H1 (cell line): ENCODE results near the gene ESCO1. TPM values are rescaled to one million over a fixed set of nuclear protein-coding genes. Genes with fewer than 3 reads are reported as not detected.

Experiments used
- CTCF ChIA-PET: fragments of 300-600 bp; sonication (Branson Sonifier 250); formaldehyde crosslinking; loops from one replicate; lab custom pipeline; 2021; ENCODE audit not compliant: partially characterized antibody; lab: Charles Lee
- POLR2A ChIA-PET: fragments of 300-600 bp; sonication (Branson Sonifier 250); formaldehyde crosslinking; loops from one replicate; lab custom pipeline; 2021; ENCODE audit warnings: inconsistent platforms; ENCODE audit not compliant: partially characterized antibody; lab: Charles Lee
- DNase-seq, 2 experiments: peaks; one replicate each; pipeline versions ENCODE4 v3.0.0 to v3.0.0-alpha.2; 2010 to 2022; ENCODE audit warnings: low spot score in 2 of 2, low read depth in 1 of 2, mixed read lengths in 1 of 2
- FAIRE-seq: peaks from 2 replicates; lab custom pipeline; 2011; peaks lifted over from hg19 to GRCh38; lab: Jason Lieb, UNC
- H2AFZ ChIP-seq: 2 replicates; pipeline ENCODE4 v1.8.1; 2012; ENCODE audit warnings: low read length, inconsistent platforms
- H2AK5ac ChIP-seq: 2 replicates; pipeline ENCODE4 v1.6.1; 2013; ENCODE audit warnings: low read depth, low read length
- H2BK120ac ChIP-seq: replicated peaks from 2 replicates; pipeline ENCODE3; 2013; ENCODE audit warnings: low read depth, low read length, inconsistent platforms
- H2BK12ac ChIP-seq: 2 replicates; pipeline ENCODE4 v1.6.1; 2013; ENCODE audit warnings: low read depth, low read length
- H2BK15ac ChIP-seq: 2 replicates; pipeline ENCODE4 v1.6.1; 2013; ENCODE audit warnings: low read length
- H2BK20ac ChIP-seq: 2 replicates; pipeline ENCODE4 v1.6.1; 2013; ENCODE audit warnings: low read length
- H2BK5ac ChIP-seq: 2 replicates; pipeline ENCODE4 v1.6.1; 2013; ENCODE audit warnings: low read depth, low read length
- H3K14ac ChIP-seq: 2 replicates; pipeline ENCODE4 v1.6.1; 2013; ENCODE audit warnings: inconsistent platforms; ENCODE audit not compliant: insufficient read length
- H3K18ac ChIP-seq: 2 replicates; pipeline ENCODE4 v1.6.1; 2013; ENCODE audit warnings: low read length; ENCODE audit errors: extremely low read depth
- H3K23ac ChIP-seq: 2 replicates; pipeline ENCODE4 v1.6.1; 2013; ENCODE audit warnings: inconsistent platforms; ENCODE audit not compliant: insufficient read length
- H3K23me2 ChIP-seq: 2 replicates; pipeline ENCODE4 v1.6.1; 2013; ENCODE audit warnings: low read depth, low read length
- H3K27ac ChIP-seq: 2 replicates; pipeline ENCODE4 v1.6.1; 2011; ENCODE audit warnings: low read depth, low read length, inconsistent platforms
- H3K27me3 ChIP-seq, 4 experiments: replicated peaks in 1 of 4; 1 replicate in 1 of 4; 2 replicates in 3 of 4; pipeline versions ENCODE4 v1.6.1 to v1.8.1; 2011 to 2013; ENCODE audit warnings: low read length in 3 of 4, mild to moderate bottlenecking in 3 of 4, inconsistent platforms in 2 of 4, mixed read lengths in 2 of 4, moderate library complexity in 1 of 4; ENCODE audit not compliant: control insufficient read depth in 3 of 4, insufficient read depth in 3 of 4; ENCODE audit errors: extremely low read depth in 1 of 4
- H3K36me3 ChIP-seq, 4 experiments: 2 replicates each; pipeline versions ENCODE4 v1.6.1 to v1.8.1; 2011 to 2013; ENCODE audit warnings: mild to moderate bottlenecking in 4 of 4, low read length in 3 of 4, moderate library complexity in 2 of 4, control low read depth in 1 of 4, inconsistent platforms in 1 of 4; ENCODE audit not compliant: insufficient read depth in 4 of 4, control insufficient read depth in 2 of 4
- H3K4ac ChIP-seq: replicated peaks from 2 replicates; pipeline ENCODE3; 2013; ENCODE audit warnings: low read length, low read depth, mixed read lengths, inconsistent platforms; ENCODE audit not compliant: insufficient read length
- H3K4me1 ChIP-seq, 4 experiments: replicated peaks in 1 of 4; 1 replicate in 1 of 4; 2 replicates in 3 of 4; pipeline versions ENCODE4 v1.6.1 to v1.8.1; 2011 to 2013; ENCODE audit warnings: low read length in 3 of 4, inconsistent platforms in 2 of 4, mixed read lengths in 1 of 4; ENCODE audit not compliant: insufficient read depth in 4 of 4, control insufficient read depth in 3 of 4
- H3K4me2 ChIP-seq, 2 experiments: 2 replicates each; pipeline versions ENCODE4 v1.6.1 to v1.8.1; 2011 to 2013; ENCODE audit warnings: low read depth in 2 of 2, low read length in 2 of 2, control low read depth in 1 of 2, inconsistent platforms in 1 of 2, mild to moderate bottlenecking in 1 of 2; ENCODE audit not compliant: insufficient read depth in 1 of 2
- H3K4me3 ChIP-seq, 4 experiments: fragments of 200-600, 300-600 bp in 1 of 4; sonication (generic), shearing (Covaris generic), sonication (Bioruptor Twin) in 1 of 4; 2 replicates each; pipeline versions ENCODE4 v1.5.1 to v1.8.1; 2011 to 2016; ENCODE audit warnings: low read length in 4 of 4, low read depth in 3 of 4, control low read depth in 2 of 4, inconsistent platforms in 2 of 4, mild to moderate bottlenecking in 2 of 4, mixed read lengths in 1 of 4, moderate library complexity in 1 of 4; ENCODE audit not compliant: insufficient read depth in 2 of 4; ENCODE audit errors: extremely low read depth in 1 of 4
- H3K56ac ChIP-seq: replicated peaks from 2 replicates; pipeline ENCODE3; 2013; ENCODE audit warnings: low read depth, mild to moderate bottlenecking, mixed read lengths, low read length, inconsistent platforms; ENCODE audit not compliant: insufficient read length
- H3K79me1 ChIP-seq: 2 replicates; pipeline ENCODE4 v1.6.1; 2013; ENCODE audit warnings: low read depth, low read length, control low read depth
- H3K79me2 ChIP-seq, 2 experiments: 2 replicates each; pipeline versions ENCODE4 v1.6.1 to v1.8.1; 2012 to 2013; ENCODE audit warnings: low read length in 2 of 2, mild to moderate bottlenecking in 2 of 2, inconsistent platforms in 1 of 2; ENCODE audit not compliant: insufficient read depth in 2 of 2, control insufficient read depth in 1 of 2
- H3K9ac ChIP-seq, 4 experiments: replicated peaks in 1 of 4; 1 replicate in 1 of 4; 2 replicates in 3 of 4; pipeline versions ENCODE4 v1.6.1 to v1.8.1; 2011 to 2013; ENCODE audit warnings: low read depth in 3 of 4, low read length in 3 of 4, control low read depth in 2 of 4, mild to moderate bottlenecking in 2 of 4, moderate library complexity in 2 of 4, inconsistent platforms in 1 of 4; ENCODE audit errors: extremely low read depth in 1 of 4
- H3K9me3 ChIP-seq, 2 experiments: 2 replicates each; pipeline versions ENCODE4 v1.6.1 to v1.8.1; 2012 to 2013; ENCODE audit warnings: mild to moderate bottlenecking in 2 of 2, moderate library complexity in 2 of 2, control low read depth in 1 of 2, inconsistent platforms in 1 of 2, low read depth in 1 of 2, low read length in 1 of 2, mixed read lengths in 1 of 2; ENCODE audit not compliant: insufficient read depth in 2 of 2
- H4K20me1 ChIP-seq, 2 experiments: replicated peaks in 1 of 2; 2 replicates each; pipeline versions ENCODE3 to v1.8.1; 2011 to 2013; ENCODE audit warnings: inconsistent platforms in 2 of 2, low read length in 2 of 2, mild to moderate bottlenecking in 1 of 2; ENCODE audit not compliant: insufficient read depth in 2 of 2, control insufficient read depth in 1 of 2
- H4K5ac ChIP-seq: 2 replicates; pipeline ENCODE4 v1.6.1; 2013; ENCODE audit warnings: low read length, low read depth, mixed read lengths, inconsistent platforms; ENCODE audit not compliant: insufficient read length
- H4K8ac ChIP-seq: 2 replicates; pipeline ENCODE4 v1.8.0; 2013; ENCODE audit warnings: mild to moderate bottlenecking, moderate library complexity, low read length, inconsistent platforms; ENCODE audit not compliant: insufficient read depth; ENCODE audit errors: extremely low read depth
- H4K91ac ChIP-seq: replicated peaks from 2 replicates; pipeline ENCODE3; 2013; ENCODE audit warnings: low read length, mixed read lengths, inconsistent platforms; ENCODE audit not compliant: insufficient read length
- ASH2L ChIP-seq: fragments of 200-600, 300-600 bp; sonication (generic); IDR thresholded peaks from one replicate; pipeline ENCODE4 v1.7.1; 2017; ENCODE audit warnings: low read length
- CEBPB ChIP-seq: IDR thresholded peaks from 2 replicates; pipeline ENCODE4 v1.6.1; 2012; ENCODE audit warnings: low read depth, low read length
- EP300 ChIP-seq, 2 experiments: IDR thresholded peaks; 1 replicate in 1 of 2; 2 replicates in 1 of 2; pipeline ENCODE4 v1.6.1; 2011 to 2012; ENCODE audit warnings: low read depth in 2 of 2, low read length in 2 of 2, mild to moderate bottlenecking in 2 of 2, borderline replicate concordance in 1 of 2, inconsistent platforms in 1 of 2, moderate library complexity in 1 of 2
- HDAC6 ChIP-seq: IDR thresholded peaks from one replicate; pipeline ENCODE4 v1.7.1; 2012; ENCODE audit warnings: low read depth, mild to moderate bottlenecking, inconsistent platforms, low read length, moderate library complexity
- PHF8 ChIP-seq: fragments of 200-600 bp; sonication (generic); conservative IDR thresholded peaks from 2 replicates; pipeline ENCODE4 v1.7.1; 2012; ENCODE audit warnings: low read depth, mild to moderate bottlenecking, inconsistent platforms, low read length, moderate library complexity
- RBBP5 ChIP-seq: IDR thresholded peaks from 2 replicates; pipeline ENCODE4 v1.7.1; 2012; ENCODE audit warnings: low read depth, mild to moderate bottlenecking, inconsistent platforms, low read length, moderate library complexity, borderline replicate concordance
- SRF ChIP-seq: IDR thresholded peaks from 2 replicates; pipeline ENCODE4 v1.6.1; 2011; ENCODE audit warnings: mild to moderate bottlenecking, low read depth, low read length, moderate library complexity
- TCF12 ChIP-seq: IDR thresholded peaks from 2 replicates; pipeline ENCODE4 v1.6.1; 2011; ENCODE audit warnings: low read depth, mild to moderate bottlenecking, low read length
- YY1 ChIP-seq: IDR thresholded peaks from 2 replicates; pipeline ENCODE4 v1.6.1; 2011; ENCODE audit warnings: low read depth, mild to moderate bottlenecking, low read length
- ZNF274 ChIP-seq: IDR thresholded peaks from 2 replicates; pipeline ENCODE4 v1.7.0; 2012; ENCODE audit warnings: low read length, borderline replicate concordance; ENCODE audit errors: extremely low read depth
- WGBS, 2 experiments: shearing (Covaris generic) in 1 of 2; methylation state at CpG; one replicate each; pipeline versions ENCODE4 v1.1.6 to v1.1.7; 2013 to 2015; ENCODE audit warnings: low lambda C conversion rate in 2 of 2, mixed read lengths in 2 of 2, inconsistent platforms in 1 of 2, low coverage in 1 of 2, missing lambda C conversion rate in 1 of 2; ENCODE audit not compliant: insufficient replicate concordance in 2 of 2, insufficient coverage in 1 of 2, insufficient read length in 1 of 2; ENCODE audit errors: extremely low coverage in 1 of 2, missing lambda C conversion rate in 1 of 2; 5-methylcytosine and 5-hydroxymethylcytosine counted together
- polyA plus RNA-seq, 7 experiments: library from polyadenylated mRNA; depleted of rRNA in 3 of 7; stranded (reverse) in 5 of 7; unstranded in 2 of 7; fragments of >200 nt in 5 of 7; fragments of 200-250 nt in 2 of 7; gene quantifications; 1 replicate in 5 of 7; 2 replicates in 1 of 7; 4 replicates in 1 of 7; pipeline versions ENCODE4 v1.2.1 to v1.2.3, GENCODE V29; 2011 to 2013; ENCODE audit warnings: missing spikeins in 2 of 7, mixed read lengths in 2 of 7
- total RNA-seq: library from RNA; stranded (reverse); fragmentation: NEBNext Ultra II Directional; extraction: Animal tissue kit (Norgen Biotek cat#: 25700); gene quantifications from 2 replicates; pipeline ENCODE4 v1.2.1, GENCODE V29; 2021
- TF ChIP-seq, protein P1 (sequence below): IDR thresholded peaks from 2 replicates; pipeline ENCODE4 v1.6.1; 2011; ENCODE audit warnings: low read length, improper control_type of control experiment
- TF ChIP-seq, protein P2 (sequence below): IDR thresholded peaks from 2 replicates; pipeline ENCODE4 v1.6.1; 2012; ENCODE audit warnings: inconsistent platforms

Gene ESCO1
- total and polyA plus RNA-seq, 2 of the 8 experiments (the other 6 are each of a cell fraction or from before 2014, with no cell fraction given): 5.8 to 48.3 TPM

DNA sequence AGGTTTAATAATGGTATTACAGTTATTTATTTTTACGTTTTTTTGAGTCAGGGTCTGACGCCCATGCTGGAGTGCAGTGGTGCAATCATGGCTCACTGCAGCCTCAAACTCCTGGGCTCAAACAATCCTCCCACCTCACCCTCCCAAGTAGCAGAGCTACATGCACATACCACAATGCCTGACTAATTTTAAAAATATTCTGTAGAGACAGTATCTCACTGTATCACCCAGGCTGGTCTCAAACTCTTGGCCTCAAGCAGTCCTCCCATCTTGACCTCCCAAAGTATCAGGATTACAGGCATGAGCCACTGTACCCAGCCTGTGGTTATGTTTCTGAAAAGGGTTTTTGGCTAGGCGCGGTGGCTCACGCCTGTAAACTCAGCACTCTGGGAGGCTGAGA lies 120.8 kb downstream of the ESCO1 start:
- no peak overlapping the region for H3K56ac ChIP-seq
- no peaks in the 10 kb centered on the region for H3K23me2 ChIP-seq
- no peak overlapping the region for H3K18ac ChIP-seq
- no peak overlapping the region for H4K5ac ChIP-seq
- 92 to 100% methylated on average over 1 to 5 of the region's 5 CpGs for WGBS, 2 experiments
- no peak overlapping the region for H4K8ac ChIP-seq
- no peak overlapping the region for H2BK120ac ChIP-seq
- FAIRE-seq (no peak), DNase-seq (peak in 1 of 2 experiments; percentile 13)
- no peak overlapping the region for H2BK20ac ChIP-seq
- no peak overlapping the region for H3K23ac ChIP-seq
- no peaks in the 10 kb centered on the region for H3K9me3 ChIP-seq
- H2AK5ac ChIP-seq: no peak overlapping the region
- H3K4me2 ChIP-seq: no peak overlapping the region
- H3K36me3 ChIP-seq: no peaks in the 10 kb centered on the region; a peak in 3 of 8 replicates
- no peak overlapping the region for H2BK12ac ChIP-seq
- no peak overlapping the region for H2BK5ac ChIP-seq
- no peak overlapping the region for H3K4ac ChIP-seq
- H3K9ac ChIP-seq: no peak overlapping the region
- H3K27ac ChIP-seq: no peak overlapping the region
- H4K20me1 ChIP-seq: no peaks in the 10 kb centered on the region
- H3K4me1 ChIP-seq: no peaks in the 10 kb centered on the region; a peak in 1 of 7 replicates
- H2AFZ ChIP-seq: no peak overlapping the region
- H3K27me3 ChIP-seq: no peaks in the 10 kb centered on the region
- ChIA-PET CTCF (interaction anchor here (1.1 to 1.6 kb wide), 3 partner anchors 10 to 30 kb away, joined by 3 to 6 read pairs (median 4); no protein-coding TSS in a partner anchor), POLR2A (no interaction called here)
- no peak overlapping the region for H2BK15ac ChIP-seq
- H3K79me2 ChIP-seq: no peaks in the 10 kb centered on the region
- H3K14ac ChIP-seq: no peak overlapping the region
- no peak overlapping the region for H4K91ac ChIP-seq
- no peaks in the 10 kb centered on the region for H3K79me1 ChIP-seq
- no peak overlapping the region for H3K4me3 ChIP-seq
- TF ChIP-seq SRF: no peak
- TF ChIP-seq, protein P1, sequence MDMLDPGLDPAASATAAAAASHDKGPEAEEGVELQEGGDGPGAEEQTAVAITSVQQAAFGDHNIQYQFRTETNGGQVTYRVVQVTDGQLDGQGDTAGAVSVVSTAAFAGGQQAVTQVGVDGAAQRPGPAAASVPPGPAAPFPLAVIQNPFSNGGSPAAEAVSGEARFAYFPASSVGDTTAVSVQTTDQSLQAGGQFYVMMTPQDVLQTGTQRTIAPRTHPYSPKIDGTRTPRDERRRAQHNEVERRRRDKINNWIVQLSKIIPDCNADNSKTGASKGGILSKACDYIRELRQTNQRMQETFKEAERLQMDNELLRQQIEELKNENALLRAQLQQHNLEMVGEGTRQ: no peak
- no peak for TF ChIP-seq ZNF274
- no peak for TF ChIP-seq PHF8
- TF ChIP-seq, protein P2, sequence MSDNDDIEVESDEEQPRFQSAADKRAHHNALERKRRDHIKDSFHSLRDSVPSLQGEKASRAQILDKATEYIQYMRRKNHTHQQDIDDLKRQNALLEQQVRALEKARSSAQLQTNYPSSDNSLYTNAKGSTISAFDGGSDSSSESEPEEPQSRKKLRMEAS: no peak
- TF ChIP-seq TCF12: no peak
- TF ChIP-seq RBBP5: no peak
- no peak for TF ChIP-seq ASH2L
- TF ChIP-seq HDAC6: no peak
- no peak for TF ChIP-seq EP300 (IDR thresholded peaks at IDR 0.05; ENCODE audit: borderline replicate concordance in 1 of 2, low read depth in 2 of 2, low read length in 2 of 2)
- no peak for TF ChIP-seq YY1
- TF ChIP-seq CEBPB: no peak
